ENCODE measurements around the gene CST3. TPM values are rescaled to one million over a fixed set of nuclear protein-coding genes. Genes with fewer than 3 reads are reported as not detected.

The CST3 gene
- total and polyA plus RNA-seq, 4 donors = 238 to 780 (median 641) TPM

GRCh38 chr20:23585808-23586734 lies 51.7 kb downstream of the CST3 start:
- no peaks in the 10 kb centered on the region for H3K36me3 ChIP-seq (ENCODE audit: control insufficient read depth in 4 of 4, insufficient read depth in 4 of 4, low read length in 4 of 4)
- no peaks in the 10 kb centered on the region for H3K4me1 ChIP-seq (ENCODE audit: control insufficient read depth in 5 of 5, insufficient read depth in 5 of 5, low read length in 5 of 5)
- H3K27ac ChIP-seq (ENCODE audit: low read depth in 1 of 2, low read length in 1 of 2) = no peak overlapping the region
- WGBS, 2 donors = 72 to 89% methylated on average over 5 of the region's 5 CpGs
- H3K9ac ChIP-seq (ENCODE audit: insufficient read depth in 1 of 2, low read length in 2 of 2) = no peak overlapping the region
- no peak for TF ChIP-seq CTCF (IDR thresholded peaks at IDR 0.05; ENCODE audit: control extremely low read depth, extremely low read depth)
- H3K9me3 ChIP-seq (ENCODE audit: control insufficient read depth in 4 of 4, insufficient read depth in 3 of 4, low read length in 3 of 4) = peaks cover 0 to 4% (median 0%) of the 10 kb centered on the region in 4 donors
- H3K27me3 ChIP-seq (ENCODE audit: control insufficient read depth in 3 of 3, insufficient read depth in 3 of 3, low read length in 2 of 3) = no peaks in the 10 kb centered on the region
- ATAC-seq (ENCODE audit: insufficient read depth, low FRiP score) (no peak), DNase-seq (no peak)
- H3K4me3 ChIP-seq = no peak overlapping the region

GRCh38 chr20:23585449-23585807 lies 52.3 kb downstream of the CST3 start:
- Histone ChIP-seq H3K9ac (ENCODE audit: insufficient read depth in 1 of 2, low read length in 2 of 2) (no peak overlapping the region), H3K27me3 (ENCODE audit: control insufficient read depth in 3 of 3, insufficient read depth in 3 of 3, low read length in 2 of 3) (no peaks in the 10 kb centered on the region), H3K36me3 (ENCODE audit: control insufficient read depth in 4 of 4, insufficient read depth in 4 of 4, low read length in 4 of 4) (no peaks in the 10 kb centered on the region), H3K4me1 (ENCODE audit: control insufficient read depth in 5 of 5, insufficient read depth in 5 of 5, low read length in 5 of 5) (no peaks in the 10 kb centered on the region), H3K4me3 (no peak overlapping the region), H3K27ac (ENCODE audit: low read depth in 1 of 2, low read length in 1 of 2) (no peak overlapping the region), H3K9me3 (ENCODE audit: control insufficient read depth in 4 of 4, insufficient read depth in 3 of 4, low read length in 3 of 4) (peaks cover 0 to 4% (median 0%) of the 10 kb centered on the region in 4 donors)
- DNase-seq = no peak
- no peak for TF ChIP-seq CTCF (IDR thresholded peaks at IDR 0.05; ENCODE audit: control extremely low read depth, extremely low read depth)
- ATAC-seq (ENCODE audit: insufficient read depth, low FRiP score) = no peak
- WGBS, 2 donors = 72 to 77% methylated on average over 5 of the region's 5 CpGs

GRCh38 chr20:23584434-23585199 lies 53.1 kb downstream of the CST3 start:
- H3K27ac ChIP-seq (ENCODE audit: low read depth in 1 of 2, low read length in 1 of 2) = no peak overlapping the region
- no peaks in the 10 kb centered on the region for H3K4me1 ChIP-seq (ENCODE audit: control insufficient read depth in 5 of 5, insufficient read depth in 5 of 5, low read length in 5 of 5)
- ATAC-seq (ENCODE audit: insufficient read depth, low FRiP score) (no peak), DNase-seq (no peak)
- H3K27me3 ChIP-seq (ENCODE audit: control insufficient read depth in 3 of 3, insufficient read depth in 3 of 3, low read length in 2 of 3) = no peaks in the 10 kb centered on the region
- no peaks in the 10 kb centered on the region for H3K36me3 ChIP-seq (ENCODE audit: control insufficient read depth in 4 of 4, insufficient read depth in 4 of 4, low read length in 4 of 4)
- no peak for TF ChIP-seq CTCF (IDR thresholded peaks at IDR 0.05; ENCODE audit: control extremely low read depth, extremely low read depth)
- no peak overlapping the region for H3K9ac ChIP-seq (ENCODE audit: insufficient read depth in 1 of 2, low read length in 2 of 2)
- H3K9me3 ChIP-seq (ENCODE audit: control insufficient read depth in 4 of 4, insufficient read depth in 3 of 4, low read length in 3 of 4) = peaks cover 0 to 4% (median 0%) of the 10 kb centered on the region in 4 donors
- WGBS, 2 donors = 63 to 69% methylated on average over 5 of the region's 5 CpGs
- no peak overlapping the region for H3K4me3 ChIP-seq

Other genes starting within 250 kb of the CST3 start
- 10 to 100 TPM in 1 of 2 donors, 1 to 10 TPM in 1; 8.6 to 45.7 TPM for gene NAPB, start 216.5 kb downstream of the CST3 start, total RNA-seq
- 1 to 10 TPM; 4.4 to 5.1 TPM for gene NAPB, start 216.5 kb downstream of the CST3 start, polyA plus RNA-seq
- gene CSTL1, start 198.3 kb downstream of the CST3 start, total RNA-seq = not detected
- gene CSTL1, start 198.3 kb downstream of the CST3 start, polyA plus RNA-seq = not detected
- not detected for gene CST11, start 185.1 kb downstream of the CST3 start, total RNA-seq
- not detected for gene CST11, start 185.1 kb downstream of the CST3 start, polyA plus RNA-seq
- not detected for gene CST8, start 146.8 kb downstream of the CST3 start, total RNA-seq
- not detected for gene CST8, start 146.8 kb downstream of the CST3 start, polyA plus RNA-seq
- not detected for gene CST9L, start 69.5 kb downstream of the CST3 start, total RNA-seq
- gene CST9L, start 69.5 kb downstream of the CST3 start, polyA plus RNA-seq = not detected
- not detected for gene CST9, start 32.0 kb downstream of the CST3 start, total RNA-seq
- not detected for gene CST9, start 32.0 kb downstream of the CST3 start, polyA plus RNA-seq
- gene CST4, start 51.1 kb upstream of the CST3 start, total RNA-seq = not detected
- gene CST4, start 51.1 kb upstream of the CST3 start, polyA plus RNA-seq = not detected
- gene CST1, start 113.0 kb upstream of the CST3 start, total RNA-seq = not detected
- gene CST1, start 113.0 kb upstream of the CST3 start, polyA plus RNA-seq = not detected
- gene CST2, start 188.8 kb upstream of the CST3 start, total RNA-seq = under 1 TPM in 1 of 2 donors, not detected in 1; 0.28 TPM
- 1 to 10 TPM in 1 of 2 donors, under 1 TPM in 1; 0.31 to 1.1 TPM for gene CST2, start 188.8 kb upstream of the CST3 start, polyA plus RNA-seq
- under 1 TPM in 1 of 2 donors, not detected in 1; 0.37 TPM for gene CST5, start 241.8 kb upstream of the CST3 start, total RNA-seq
- under 1 TPM; 0.55 to 0.65 TPM for gene CST5, start 241.8 kb upstream of the CST3 start, polyA plus RNA-seq

Data from lung (tissue), 12 donors.